GM19351 (cell line): ENCODE data around the gene GPR37L1.

Experiments used
- ATAC-seq: cut with Tn5 transposase; IDR thresholded peaks from one replicate; pipeline ENCODE4 v1.9.1; 2021; ENCODE audit warnings: mild to moderate bottlenecking, moderate library complexity; ENCODE audit not compliant: unreplicated experiment

The GPR37L1 gene

GRCh38 chr1:202122639-202123335 is at the start of gene GPR37L1:
Gene GPR37L1, plus strand, starts transcription at chr1:202122917. Its CDS starts 47 bp downstream, at chr1:202122964.
- no peak for ATAC-seq

DNA sequence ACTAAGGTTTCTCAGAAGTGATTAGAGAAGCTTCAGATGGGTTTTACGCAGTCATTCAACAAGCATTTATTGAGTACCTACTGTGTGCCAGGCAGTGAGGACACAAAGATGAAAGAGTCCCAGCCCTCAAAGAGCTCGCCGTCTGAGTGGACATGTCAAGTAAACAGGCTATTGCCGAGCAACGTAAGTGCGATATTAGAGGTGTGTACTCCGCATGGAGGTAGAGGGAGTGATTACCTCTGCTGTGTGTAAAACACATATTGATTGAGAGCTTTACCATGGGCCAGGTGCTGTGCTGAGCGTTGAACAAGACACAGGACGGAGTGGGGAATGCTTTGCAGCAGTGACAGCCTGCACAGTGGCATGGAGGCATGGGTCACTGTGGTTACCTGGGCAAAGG is 49.5 kb upstream of the GPR37L1 start:
- no peak for ATAC-seq

GRCh38 chr1:202074985-202075384 is 47.7 kb upstream of the GPR37L1 start:
- ATAC-seq: no peak

GRCh38 chr1:202075389-202075788 is 47.3 kb upstream of the GPR37L1 start:
- ATAC-seq: no peak

- ATAC-seq: no peak
Observed at GRCh38 chr1:202076050-202076511, 46.6 kb upstream of the GPR37L1 start.

DNA sequence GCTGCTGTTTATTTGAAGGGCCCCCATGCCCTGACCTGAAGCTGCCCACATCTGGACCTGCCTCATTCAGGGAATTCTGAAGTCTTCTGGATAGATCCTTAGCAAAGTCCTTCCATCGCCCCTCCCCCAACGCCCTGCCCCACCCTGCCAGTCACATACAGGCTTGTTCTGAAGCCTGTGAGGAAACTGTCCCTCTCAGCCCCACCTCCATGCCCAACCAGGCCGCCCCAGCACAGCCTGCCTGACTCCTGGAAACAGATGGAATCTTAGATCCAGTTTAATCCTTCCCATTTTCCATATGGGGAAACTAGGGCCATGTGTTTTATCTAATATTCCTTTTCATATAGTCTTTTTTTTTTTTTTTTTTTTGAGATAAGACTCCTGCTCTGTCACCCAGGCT is 44.5 kb upstream of the GPR37L1 start:
- ATAC-seq: no peak

GRCh38 chr1:202081992-202082391 is 40.7 kb upstream of the GPR37L1 start:
- ATAC-seq: no peak

GRCh38 chr1:202084791-202085681 is 37.7 kb upstream of the GPR37L1 start:
- no peak for ATAC-seq

GRCh38 chr1:202085682-202086373 is 36.9 kb upstream of the GPR37L1 start:
- ATAC-seq: no peak

DNA sequence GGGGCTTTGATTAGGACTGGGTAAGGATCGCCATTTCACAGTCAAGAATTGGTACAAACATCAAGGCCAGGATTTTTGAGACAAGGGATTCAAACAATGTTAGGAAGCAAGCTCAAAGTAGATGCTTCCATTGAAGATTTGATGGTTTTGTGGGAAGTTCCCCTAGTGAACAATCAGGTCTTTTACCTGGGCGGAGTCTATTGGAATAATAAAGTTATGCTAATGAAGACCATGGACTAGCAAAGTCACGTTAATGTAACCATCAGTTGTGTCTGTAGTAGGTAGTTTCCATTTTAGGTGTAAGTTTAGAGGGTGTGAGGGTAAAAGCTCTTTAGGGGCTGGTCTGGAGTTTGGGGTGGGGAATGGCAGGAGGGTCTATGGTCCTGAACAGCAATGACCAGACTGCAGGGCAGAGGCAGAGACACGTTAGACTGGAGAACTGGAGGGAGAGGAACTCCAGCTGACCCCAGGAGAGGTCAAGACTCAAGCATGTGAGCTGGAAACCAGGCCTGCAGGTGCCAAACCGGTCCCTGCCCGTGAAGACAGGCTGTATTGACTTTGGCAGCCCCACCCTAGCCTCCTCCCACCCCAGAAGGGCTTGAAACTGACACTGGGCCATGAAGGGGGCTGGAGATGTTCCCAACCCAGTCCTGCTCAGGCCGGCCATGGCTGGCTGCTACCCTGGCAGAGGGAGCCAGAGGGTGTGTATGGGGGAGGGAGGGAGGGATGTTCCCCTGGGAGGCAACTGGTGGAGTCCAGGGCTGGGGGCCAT is 36.0 kb upstream of the GPR37L1 start:
- ATAC-seq: no peak

DNA sequence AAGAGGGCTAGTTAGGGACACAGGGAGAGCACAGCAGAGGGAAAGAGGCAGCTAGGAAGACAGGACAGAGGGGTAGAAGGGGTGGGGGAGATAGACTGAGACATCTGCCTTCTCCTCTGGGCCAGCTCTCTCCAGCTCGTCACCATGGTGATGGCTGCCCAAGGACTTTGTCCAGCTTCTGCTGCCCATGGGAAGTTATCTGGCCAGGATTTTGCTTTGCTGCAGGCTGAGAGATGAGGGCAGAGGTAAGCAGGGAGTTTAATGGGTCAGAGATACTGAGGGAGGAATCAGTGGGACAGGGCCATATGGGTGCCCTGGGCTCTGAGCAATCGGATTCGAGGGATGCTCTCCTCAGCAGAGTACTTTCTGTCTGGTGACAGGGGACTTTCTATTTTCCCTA is 34.5 kb upstream of the GPR37L1 start:
- no peak for ATAC-seq

DNA sequence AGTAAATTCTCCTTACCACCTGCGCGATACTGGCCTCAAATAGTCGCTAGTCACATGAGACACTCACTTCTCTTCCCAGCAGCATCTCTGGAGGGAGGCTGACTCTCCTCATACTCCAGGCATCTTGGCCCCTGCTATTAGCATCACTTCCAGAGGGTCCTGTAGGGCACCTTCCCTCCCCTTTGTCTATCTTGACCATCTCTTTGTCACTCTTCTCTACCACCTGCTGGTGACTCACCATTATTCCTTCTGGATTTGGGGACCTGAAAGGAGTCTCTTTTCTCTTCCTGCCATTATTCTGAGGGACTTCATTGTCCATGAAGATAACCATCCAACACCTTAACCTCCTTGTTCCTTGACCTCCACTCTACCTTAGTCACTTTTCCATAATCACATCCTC is 31.7 kb upstream of the GPR37L1 start:
- no peak for ATAC-seq

DNA sequence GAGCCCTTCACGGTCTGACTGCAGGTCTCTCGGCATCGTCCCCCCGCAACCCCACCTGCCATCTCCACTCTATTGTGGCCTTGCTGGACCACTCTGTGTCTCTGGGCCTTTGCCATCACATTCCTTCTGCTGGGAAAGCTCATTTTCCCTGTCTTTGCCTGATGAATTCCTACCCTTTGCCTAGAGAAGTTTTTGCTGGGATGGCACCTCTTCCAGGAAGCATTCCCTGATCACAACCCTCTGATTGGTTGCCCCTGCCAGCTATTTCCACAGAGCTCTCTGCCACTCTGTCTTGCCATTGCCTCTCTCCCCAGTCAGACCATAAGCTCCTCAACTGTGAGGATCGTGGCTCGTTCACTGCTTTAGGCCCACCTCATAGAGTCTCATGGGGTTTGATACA is 28.9 kb upstream of the GPR37L1 start:
- no peak for ATAC-seq

- no peak for ATAC-seq
Observed at GRCh38 chr1:202101184-202101583, 21.5 kb upstream of the GPR37L1 start.

DNA sequence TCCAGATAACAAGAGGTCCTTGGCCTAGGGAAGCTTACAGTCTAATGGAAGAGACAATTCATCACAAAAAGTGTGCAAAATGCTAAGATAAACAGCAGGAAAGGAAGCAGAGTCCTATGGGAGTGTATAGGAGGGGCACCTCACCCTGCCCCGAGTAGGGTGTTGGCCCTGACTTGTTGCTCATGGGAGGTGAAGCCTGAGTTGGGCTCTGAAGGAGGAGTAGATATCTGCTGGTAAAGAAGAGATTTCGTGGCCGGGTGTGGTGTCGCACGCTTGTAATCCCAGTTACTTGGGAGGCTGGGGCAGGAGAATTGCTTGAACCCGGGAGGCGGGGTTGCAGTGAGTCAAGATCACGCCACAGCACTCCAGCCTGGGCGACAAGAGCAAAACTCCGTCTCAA is 18.6 kb upstream of the GPR37L1 start:
- ATAC-seq: no peak

GRCh38 chr1:202105571-202106339 is 17.0 kb upstream of the GPR37L1 start:
- no peak for ATAC-seq

GRCh38 chr1:202106340-202107254 is 16.1 kb upstream of the GPR37L1 start:
- ATAC-seq: no peak

DNA sequence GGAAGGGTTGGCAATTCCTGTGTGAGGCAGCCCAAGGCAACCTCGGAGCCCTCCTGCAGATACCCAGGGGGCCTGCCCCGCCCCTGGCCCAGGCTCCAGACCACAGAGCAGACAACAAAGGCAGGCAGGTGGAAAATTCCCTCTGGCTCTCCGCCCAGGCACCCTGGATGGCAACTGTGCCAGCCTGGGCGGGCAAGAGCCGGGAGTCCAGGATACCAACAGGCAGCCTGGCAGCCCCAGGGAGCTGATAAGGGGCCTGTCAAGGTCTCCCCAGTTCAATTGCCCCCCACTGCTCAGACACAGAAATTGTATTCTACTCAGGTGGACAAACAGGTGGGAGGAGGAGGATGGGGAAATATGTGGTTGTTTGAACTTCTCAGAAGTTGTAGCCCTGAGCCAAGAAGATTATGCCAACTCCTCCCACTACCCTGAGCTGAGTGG is 15.4 kb upstream of the GPR37L1 start:
- ATAC-seq: no peak
